Mucosa of rectum (tissue), 2 donors: Measurements from ENCODE around the gene LRWD1.
A peak's percentile ranks its signal among the peaks of the same experiment; 100 is the strongest.
"Not testable (repeated sequence)": the region's sequence is repeated elsewhere in the genome, so short reads cannot be mapped to it uniquely, and the experiment has no call there.

Source experiments
- H3K27ac ChIP-seq, 2 donors: one replicate each; pipeline ENCODE4 v1.7.0; 2013; ENCODE audit warnings: inconsistent platforms in 2 of 2, low read depth in 2 of 2, low read length in 2 of 2
- H3K27me3 ChIP-seq, 2 donors: one replicate each; pipeline ENCODE4 v1.7.0; 2013; ENCODE audit warnings: low read length in 2 of 2; ENCODE audit not compliant: control insufficient read depth in 2 of 2, insufficient read depth in 2 of 2
- H3K36me3 ChIP-seq, 2 donors: one replicate each; pipeline ENCODE4 v1.7.0; 2013; ENCODE audit warnings: low read length in 2 of 2; ENCODE audit not compliant: control insufficient read depth in 2 of 2, insufficient read depth in 2 of 2
- H3K4me1 ChIP-seq, 2 donors: one replicate each; pipeline ENCODE4 v1.7.0; 2013; ENCODE audit warnings: low read length in 2 of 2, mild to moderate bottlenecking in 1 of 2; ENCODE audit not compliant: control insufficient read depth in 2 of 2, insufficient read depth in 2 of 2
- H3K4me3 ChIP-seq, 2 donors: one replicate each; pipeline ENCODE4 v1.7.0; 2013; ENCODE audit warnings: low read length in 2 of 2
- H3K9ac ChIP-seq, 2 donors: one replicate each; pipeline ENCODE4 v1.7.0; 2013; ENCODE audit warnings: low read length in 2 of 2, low read depth in 1 of 2, mild to moderate bottlenecking in 1 of 2
- H3K9me3 ChIP-seq, 2 donors: one replicate each; pipeline ENCODE4 v1.7.0; 2013; ENCODE audit warnings: low read length in 2 of 2; ENCODE audit not compliant: control insufficient read depth in 2 of 2
- donor health status: healthy.
- donor health status: Normal muscosa, but diverticular disease.

The LRWD1 gene

GRCh38 chr7:102494473-102495149, 29.8 kb downstream of the LRWD1 start:
- H3K36me3 ChIP-seq, H3K4me1 ChIP-seq, H3K9ac ChIP-seq, H3K4me3 ChIP-seq, H3K9me3 ChIP-seq, H3K27ac ChIP-seq, H3K27me3 ChIP-seq: not testable (repeated sequence)

GRCh38 chr7:102496861-102497260, 32.1 kb downstream of the LRWD1 start:
- H3K36me3 ChIP-seq, H3K27ac ChIP-seq, H3K9ac ChIP-seq, H3K9me3 ChIP-seq, H3K4me3 ChIP-seq, H3K27me3 ChIP-seq, H3K4me1 ChIP-seq: not testable (repeated sequence)

- H3K27ac ChIP-seq, H3K9ac ChIP-seq, H3K4me3 ChIP-seq, H3K27me3 ChIP-seq, H3K9me3 ChIP-seq, H3K4me1 ChIP-seq, H3K36me3 ChIP-seq: not testable (repeated sequence)
Measured at GRCh38 chr7:102497308-102497707, 32.5 kb downstream of the LRWD1 start.

- not testable (repeated sequence) for H3K9ac ChIP-seq, H3K36me3 ChIP-seq, H3K4me1 ChIP-seq, H3K27me3 ChIP-seq, H3K9me3 ChIP-seq, H3K4me3 ChIP-seq, H3K27ac ChIP-seq
Measured at GRCh38 chr7:102498321-102498720, 33.5 kb downstream of the LRWD1 start.

- not testable (repeated sequence) for H3K9ac ChIP-seq, H3K4me1 ChIP-seq, H3K4me3 ChIP-seq, H3K27ac ChIP-seq, H3K9me3 ChIP-seq, H3K36me3 ChIP-seq, H3K27me3 ChIP-seq
Measured at GRCh38 chr7:102503141-102503540, 38.4 kb downstream of the LRWD1 start.

GRCh38 chr7:102505298-102506185, 40.8 kb downstream of the LRWD1 start:
- not testable (repeated sequence) for H3K4me1 ChIP-seq, H3K4me3 ChIP-seq, H3K9me3 ChIP-seq, H3K9ac ChIP-seq, H3K27me3 ChIP-seq, H3K36me3 ChIP-seq, H3K27ac ChIP-seq

- H3K9ac ChIP-seq, H3K4me1 ChIP-seq, H3K4me3 ChIP-seq, H3K27me3 ChIP-seq, H3K27ac ChIP-seq, H3K9me3 ChIP-seq, H3K36me3 ChIP-seq: not testable (repeated sequence)
Measured at GRCh38 chr7:102507410-102508088, 42.8 kb downstream of the LRWD1 start.

GRCh38 chr7:102510575-102510974, 45.8 kb downstream of the LRWD1 start:
- not testable (repeated sequence) for H3K9me3 ChIP-seq, H3K4me1 ChIP-seq, H3K4me3 ChIP-seq, H3K27me3 ChIP-seq, H3K36me3 ChIP-seq, H3K27ac ChIP-seq, H3K9ac ChIP-seq

GRCh38 chr7:102511860-102512522, 47.2 kb downstream of the LRWD1 start:
- peak overlapping the region in 1 of 2 donors; percentile 52 for H3K27ac ChIP-seq
- not testable (repeated sequence) for H3K9me3 ChIP-seq, H3K4me3 ChIP-seq, H3K9ac ChIP-seq, H3K4me1 ChIP-seq, H3K36me3 ChIP-seq, H3K27me3 ChIP-seq

- not testable (repeated sequence) for H3K9me3 ChIP-seq, H3K27me3 ChIP-seq, H3K4me1 ChIP-seq, H3K36me3 ChIP-seq, H3K9ac ChIP-seq, H3K4me3 ChIP-seq
- H3K27ac ChIP-seq: peak overlapping the region in 1 of 2 donors; percentile 52
Measured at GRCh38 chr7:102512642-102513221, 47.9 kb downstream of the LRWD1 start.
